GM21390 (cell line): ENCODE data around the gene KIN.
"Not testable (repeated sequence)": the region's sequence is repeated elsewhere in the genome, so short reads cannot be mapped to it uniquely, and the experiment has no call there.

ENCODE experiments used
- ATAC-seq: cut with Tn5 transposase; IDR thresholded peaks from one replicate; pipeline ENCODE4 v1.9.1; 2021; ENCODE audit not compliant: unreplicated experiment

Gene KIN

DNA sequence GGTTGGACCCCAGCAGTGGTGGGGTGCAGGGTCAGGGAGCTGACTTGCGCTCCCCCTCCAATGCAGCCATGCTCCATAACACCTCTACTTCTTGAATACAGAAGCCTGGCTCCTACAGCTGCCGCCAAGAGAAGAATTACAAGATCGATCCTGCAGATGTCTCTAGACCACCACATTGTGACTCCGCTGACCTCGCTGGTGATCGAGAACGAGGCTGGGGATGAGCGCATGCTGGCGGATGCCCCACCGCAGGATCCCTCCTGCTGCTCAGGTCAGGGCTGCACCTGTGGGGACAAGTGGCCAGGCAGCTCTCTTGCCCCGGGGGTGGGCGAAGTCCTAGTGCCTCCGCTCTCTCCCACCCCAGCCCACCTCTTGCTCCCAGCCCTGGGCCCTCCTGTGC, 53.0 kb downstream of the KIN start:
- ATAC-seq: no peak

DNA sequence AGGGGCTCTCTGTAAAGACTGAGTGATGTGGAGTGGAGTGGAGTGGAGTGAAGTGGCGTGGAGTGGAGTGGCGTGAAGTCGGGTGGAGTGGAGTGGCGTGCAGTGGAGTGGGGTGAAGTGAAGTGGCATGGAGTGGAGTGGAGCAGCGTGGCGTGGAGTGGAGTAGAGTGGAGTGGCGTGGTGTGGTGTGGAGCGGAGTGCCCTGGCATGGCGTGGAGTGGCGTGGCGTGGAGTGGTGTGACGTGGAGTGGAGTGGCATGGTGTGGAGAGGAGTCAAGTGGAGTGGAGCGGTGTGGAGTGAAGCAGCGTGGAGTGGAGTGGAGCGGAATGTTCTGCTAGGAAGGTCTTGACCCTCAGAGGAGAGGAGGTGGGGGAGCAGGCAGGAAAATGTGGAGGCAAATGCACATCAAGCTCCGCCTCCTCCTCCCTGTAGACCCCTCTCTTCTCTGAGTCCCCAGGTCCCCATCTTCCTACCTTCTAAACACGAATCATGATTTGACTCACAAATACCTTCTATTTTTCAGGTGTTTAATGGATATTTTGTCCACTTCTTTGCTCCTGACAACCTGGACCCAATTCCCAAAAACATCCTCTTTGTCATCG, 64.8 kb downstream of the KIN start:
- no peak for ATAC-seq

DNA sequence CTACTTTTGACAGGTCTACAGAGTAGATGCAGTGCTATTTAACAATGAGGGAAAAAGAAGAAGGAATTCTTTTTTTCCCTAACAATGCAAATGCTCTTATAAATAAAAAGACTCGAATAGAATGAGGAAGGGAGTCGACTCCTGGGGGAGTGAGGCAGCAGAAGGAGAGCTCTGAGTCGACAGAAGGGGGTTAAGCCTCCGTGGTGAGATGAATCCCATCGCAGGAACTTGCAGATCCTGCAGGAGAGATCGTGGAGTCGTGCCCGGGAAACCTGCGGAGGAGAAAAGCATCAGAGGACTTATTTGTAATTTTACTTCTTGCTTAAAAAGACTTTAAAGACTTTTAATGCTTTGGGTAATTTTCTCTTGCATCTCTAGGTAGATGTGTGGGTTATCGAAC, 67.3 kb downstream of the KIN start:
- ATAC-seq: no peak

DNA sequence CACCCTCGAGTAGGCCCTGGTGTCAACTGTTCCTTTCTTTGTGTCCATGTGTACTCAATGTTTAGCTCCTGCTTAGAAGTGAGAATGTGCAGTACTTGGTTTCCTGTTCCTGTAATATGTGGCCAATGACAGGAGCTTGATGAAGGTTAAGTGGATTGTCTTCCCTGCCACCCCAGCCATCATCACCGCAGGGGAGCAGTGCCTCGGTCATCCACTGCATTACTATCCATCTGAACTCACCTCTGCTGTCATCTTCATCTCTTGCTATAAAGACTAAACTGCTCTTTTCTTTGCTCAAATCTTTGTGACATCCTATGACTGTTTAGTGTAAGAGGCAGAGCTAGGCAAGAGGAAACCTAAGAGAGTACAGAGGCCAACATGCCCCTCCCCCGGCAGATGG, 69.1 kb downstream of the KIN start:
- no peak for ATAC-seq

DNA sequence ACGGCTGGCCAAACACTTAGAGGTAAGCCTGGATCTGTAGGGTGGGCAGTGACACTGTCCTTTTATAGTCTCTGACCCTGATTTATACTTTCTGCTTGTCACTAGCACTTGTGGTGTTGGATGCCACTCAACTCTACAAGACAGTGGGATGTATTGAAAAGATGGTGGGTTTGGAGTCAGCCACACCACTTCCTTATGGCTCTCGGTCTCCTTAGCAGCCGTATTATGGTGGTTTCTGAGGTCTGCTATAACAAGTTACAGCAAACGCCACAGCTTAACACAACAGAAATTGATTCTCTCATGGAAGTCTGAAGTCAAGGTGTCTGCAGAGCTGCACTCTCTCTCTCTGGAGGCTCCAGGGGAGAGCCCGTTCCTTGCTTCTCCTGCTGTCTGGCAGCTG, 70.0 kb downstream of the KIN start:
- ATAC-seq: no peak

DNA sequence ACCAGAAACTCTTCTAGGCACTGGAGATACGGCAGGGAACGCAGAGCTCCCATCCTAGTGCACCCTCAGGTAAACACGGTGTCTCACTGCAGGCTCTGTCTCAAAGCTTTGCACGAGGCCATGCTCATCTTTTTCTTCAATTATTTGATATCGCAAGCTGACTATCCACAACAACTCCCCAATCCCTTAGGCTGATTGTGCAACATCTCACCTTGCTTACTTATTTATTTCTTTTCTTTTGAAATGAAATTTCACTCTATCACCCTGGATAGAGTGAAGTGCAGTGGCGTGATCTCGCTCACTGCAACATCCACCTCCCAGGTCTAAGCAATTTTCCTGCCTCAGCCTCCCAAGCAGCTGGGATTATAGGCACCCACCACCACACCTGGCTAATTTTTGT, 72.3 kb downstream of the KIN start:
- no peak for ATAC-seq

DNA sequence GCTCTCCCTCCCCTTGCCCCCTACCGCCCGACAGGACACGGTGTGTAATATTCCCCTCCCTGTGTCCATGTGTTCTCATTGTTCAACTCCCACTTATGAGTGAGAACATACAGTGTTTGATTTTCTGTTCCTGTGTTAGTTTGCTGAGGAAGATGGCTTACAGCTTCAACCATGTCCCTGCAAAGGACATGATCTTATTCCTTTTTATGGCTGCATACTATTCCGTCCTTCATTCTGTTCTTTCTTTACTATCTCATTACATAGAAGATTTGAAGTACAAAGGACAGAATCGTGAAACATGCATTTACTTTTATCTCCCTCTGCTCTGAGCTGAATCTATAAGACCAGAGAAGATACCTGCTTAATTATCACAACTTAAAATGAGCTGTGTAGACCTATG, 76.7 kb downstream of the KIN start:
- ATAC-seq: not testable (repeated sequence)

DNA sequence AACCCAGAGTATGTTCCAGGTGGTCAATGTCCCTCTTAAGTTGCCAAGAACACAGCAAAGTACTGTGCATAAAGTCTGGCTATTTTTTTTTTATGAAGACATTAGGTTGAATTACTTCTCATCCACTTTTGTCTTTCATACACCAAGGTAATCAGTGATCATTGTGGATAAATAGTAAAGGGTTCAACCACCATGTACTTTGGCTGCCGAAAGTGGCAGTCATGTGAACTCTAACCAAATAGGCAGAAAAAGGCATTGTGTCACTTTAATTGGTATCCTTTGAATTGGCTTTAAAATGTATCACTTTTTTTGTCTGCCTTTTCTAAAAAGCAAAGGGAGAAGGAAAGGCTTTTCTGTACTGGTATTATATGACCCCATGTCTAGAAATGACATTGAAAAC, 77.3 kb downstream of the KIN start:
- ATAC-seq: no peak

DNA sequence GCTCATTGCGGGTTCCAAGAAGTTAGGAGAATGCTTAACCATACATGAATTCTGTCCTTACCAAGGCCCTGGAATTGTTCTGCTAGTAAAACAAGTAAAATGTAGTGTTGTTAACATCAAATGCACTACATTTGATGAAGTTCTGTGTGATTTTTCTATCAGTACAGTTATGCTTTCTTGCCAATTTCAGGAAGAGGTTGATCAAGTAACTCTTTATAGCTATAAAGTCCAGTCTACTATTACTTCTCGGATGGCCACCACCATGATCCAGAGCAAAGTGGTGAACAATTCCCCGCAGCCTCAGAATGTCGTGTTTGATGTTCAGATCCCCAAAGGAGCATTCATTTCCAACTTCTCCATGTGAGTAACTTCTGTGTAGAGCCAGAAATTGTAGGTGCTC, 79.0 kb downstream of the KIN start:
- no peak for ATAC-seq

DNA sequence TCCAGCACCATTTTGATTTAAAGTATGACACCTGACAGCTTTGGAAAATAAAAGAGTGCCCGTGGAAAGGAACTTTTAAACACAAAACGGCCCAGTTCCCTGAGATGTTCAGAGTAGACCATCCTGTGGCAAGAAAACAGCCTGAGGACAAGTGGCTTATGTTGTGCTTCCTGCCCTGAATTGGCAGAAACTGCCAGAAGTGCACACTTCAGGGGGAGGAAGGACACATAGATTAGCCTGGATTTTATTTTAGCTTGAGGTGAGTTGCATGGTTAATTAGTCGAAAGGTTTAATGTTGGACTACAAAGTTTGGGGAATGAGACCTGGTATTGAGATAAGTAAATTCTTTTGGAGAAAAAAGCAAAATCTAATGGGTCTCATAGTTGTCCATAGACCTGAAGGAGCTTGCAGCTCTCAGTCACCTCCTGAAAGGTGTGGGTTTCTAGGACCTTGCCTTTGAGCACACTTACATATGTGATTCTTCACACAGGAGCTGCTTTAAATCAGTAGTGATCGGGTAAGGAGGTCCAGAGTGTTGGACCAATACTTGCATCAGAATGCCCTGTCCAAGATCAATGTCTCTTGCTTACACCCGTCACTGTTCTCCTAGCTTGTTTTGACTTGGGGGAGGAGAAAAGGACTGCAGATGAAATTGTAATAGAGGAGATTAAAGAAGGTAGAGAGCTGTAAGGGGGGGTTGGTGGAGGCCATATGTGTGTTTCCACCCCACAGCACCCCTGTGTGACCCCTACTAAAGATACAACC, 79.8 kb downstream of the KIN start:
- ATAC-seq: no peak

DNA sequence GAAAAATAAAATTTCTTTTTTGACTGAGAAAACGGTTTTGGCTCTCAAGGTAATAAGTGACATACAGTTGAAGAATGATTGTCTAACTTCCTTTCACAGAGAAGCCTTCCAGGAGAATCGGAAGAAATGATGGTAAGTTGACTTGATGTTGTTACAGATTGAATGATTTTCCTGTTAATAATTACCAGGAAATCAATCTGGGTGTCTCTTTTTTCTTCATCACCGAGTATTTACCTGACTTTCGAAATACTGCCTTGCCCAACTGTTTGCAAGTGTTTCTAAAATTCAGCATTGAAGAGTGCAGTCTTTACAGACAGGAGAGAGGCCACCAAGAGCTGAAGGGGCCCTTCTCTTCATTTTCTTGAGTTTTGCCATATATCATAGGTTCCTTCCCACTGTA, 80.7 kb downstream of the KIN start:
- no peak for ATAC-seq

DNA sequence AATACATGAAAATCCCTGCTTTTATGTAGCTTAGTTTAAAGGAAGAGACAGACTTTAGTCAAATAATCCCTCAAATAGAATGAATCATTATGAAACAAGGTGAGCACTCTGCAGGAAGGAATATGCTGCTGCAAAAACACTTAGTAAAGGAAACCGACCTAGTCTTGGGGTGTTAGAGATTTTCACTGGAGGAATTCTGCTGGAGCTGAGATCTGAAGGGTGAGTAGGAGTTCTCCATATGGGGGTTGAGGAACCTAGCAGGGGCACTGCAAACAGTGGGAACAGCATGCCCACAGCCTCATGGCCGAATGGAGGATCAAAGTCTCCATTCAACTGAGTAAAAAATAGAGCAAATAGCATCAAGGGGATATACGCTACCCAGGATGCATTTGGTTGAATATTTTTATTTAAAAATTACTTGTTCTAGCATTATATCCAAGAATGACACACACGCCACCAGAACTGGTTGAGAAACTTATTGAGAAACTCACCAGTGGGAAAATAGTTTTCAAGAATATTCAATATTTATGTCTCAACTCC, 81.2 kb downstream of the KIN start:
- no peak for ATAC-seq

DNA sequence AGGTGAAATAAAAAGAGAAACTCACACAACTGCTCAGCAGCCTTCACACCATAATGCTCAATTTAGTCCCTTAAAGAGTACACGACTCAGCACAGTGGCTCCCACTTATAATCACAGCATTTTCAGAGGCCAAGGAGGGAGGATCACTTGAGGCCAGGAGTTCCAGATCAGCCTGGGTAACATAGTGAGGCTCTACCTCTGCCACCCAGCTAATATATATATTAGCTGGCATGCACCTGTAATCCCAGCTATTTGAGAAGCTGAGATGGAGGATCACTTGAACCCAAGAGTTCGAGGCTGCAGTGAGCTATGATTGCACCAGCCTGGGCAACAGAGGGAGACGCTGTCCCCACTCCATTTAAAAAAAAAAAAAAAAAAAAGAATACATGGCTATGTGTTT, 82.5 kb downstream of the KIN start:
- no peak for ATAC-seq

DNA sequence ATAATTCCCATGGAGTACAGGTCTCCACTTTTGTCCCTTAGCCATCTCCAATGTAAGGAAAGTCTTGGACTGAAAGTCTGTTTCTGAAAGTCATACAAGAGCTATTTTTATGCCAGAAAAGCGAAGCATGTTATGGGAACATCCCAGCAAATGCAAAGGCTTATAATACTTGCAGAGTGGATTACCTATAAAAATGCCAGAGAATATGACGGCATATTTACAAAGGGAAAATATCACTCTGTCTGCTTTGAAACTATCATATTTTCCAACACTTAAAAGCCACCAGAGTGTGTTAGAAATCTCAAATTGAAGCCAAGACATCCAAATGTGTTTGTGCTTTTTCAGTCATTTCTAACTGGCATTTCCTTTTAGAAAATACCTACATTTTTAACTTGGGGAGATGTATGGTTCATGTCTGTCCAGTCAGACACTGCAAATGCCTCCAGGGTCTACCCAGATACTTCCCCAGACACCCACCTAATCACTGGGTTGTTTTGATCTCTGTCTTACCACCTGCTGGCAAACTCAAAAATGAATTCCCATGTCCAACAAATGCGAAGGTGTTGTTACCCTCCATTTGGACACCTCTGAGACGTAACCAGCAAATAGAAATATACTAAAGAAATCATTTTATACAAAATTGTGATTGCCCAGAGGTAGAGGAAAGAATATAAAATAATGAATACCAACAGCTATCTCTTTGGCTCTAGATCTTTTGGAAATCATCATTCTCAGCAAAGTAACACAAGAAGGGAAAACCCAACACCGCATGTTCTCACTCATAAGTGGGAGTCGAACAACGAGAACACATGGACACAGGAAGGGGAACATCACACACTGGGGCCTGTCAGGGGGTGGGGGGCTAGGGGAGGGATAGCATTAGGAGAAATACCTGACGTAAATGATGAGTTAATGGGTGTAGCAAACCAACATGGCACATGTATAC, 83.4 kb downstream of the KIN start:
- no peak for ATAC-seq

DNA sequence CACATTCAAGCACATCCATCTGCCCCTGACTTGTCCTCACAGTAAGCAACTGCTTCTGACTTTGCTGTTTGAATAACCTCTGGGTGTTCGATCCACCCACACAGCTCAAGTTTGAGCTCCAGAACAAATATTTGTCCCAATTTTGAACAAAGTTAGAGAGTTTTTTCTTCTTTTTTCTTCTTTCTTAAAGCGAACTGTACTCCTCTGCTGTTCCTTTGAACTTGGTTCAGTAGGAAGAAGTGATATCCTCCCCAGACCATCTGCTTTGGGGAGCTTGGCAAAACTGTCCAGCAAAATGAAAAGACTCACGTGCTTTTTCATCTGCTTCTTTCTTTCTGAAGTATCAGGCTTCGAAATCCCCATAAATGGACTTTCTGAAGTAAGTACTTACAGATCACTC, 84.7 kb downstream of the KIN start, which contains the start of gene ITIH2:
TSS of gene ITIH2 (plus strand) at position 177 of the 400 bp plus-strand sequence. CDS start at position 296, 119 bp downstream.
- ATAC-seq: no peak

DNA sequence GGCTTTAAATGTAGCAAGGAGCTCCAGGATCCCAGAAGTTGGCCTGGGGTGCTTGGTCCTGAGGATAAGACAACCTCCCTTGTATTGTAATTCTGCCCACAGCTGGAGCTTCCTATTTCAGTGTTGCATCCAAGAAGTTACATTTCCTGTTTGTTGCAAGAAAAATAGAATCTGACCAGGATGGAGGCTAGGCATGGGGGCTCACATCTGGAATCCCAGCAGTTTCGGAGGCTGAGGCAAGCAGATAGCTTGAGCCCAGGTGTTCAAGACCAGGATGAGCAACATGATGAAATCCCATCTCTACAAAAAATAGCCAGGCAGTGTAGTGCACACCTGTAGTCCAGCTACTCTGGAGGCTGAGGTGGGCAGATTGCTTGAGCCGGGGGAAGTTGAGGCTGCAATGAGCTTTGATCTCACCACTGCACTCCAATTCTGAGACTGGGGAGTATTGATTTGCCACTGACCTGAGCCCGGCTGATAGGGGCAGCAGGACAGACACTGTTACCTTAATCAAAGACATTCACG, 85.4 kb downstream of the KIN start:
- ATAC-seq: no peak

DNA sequence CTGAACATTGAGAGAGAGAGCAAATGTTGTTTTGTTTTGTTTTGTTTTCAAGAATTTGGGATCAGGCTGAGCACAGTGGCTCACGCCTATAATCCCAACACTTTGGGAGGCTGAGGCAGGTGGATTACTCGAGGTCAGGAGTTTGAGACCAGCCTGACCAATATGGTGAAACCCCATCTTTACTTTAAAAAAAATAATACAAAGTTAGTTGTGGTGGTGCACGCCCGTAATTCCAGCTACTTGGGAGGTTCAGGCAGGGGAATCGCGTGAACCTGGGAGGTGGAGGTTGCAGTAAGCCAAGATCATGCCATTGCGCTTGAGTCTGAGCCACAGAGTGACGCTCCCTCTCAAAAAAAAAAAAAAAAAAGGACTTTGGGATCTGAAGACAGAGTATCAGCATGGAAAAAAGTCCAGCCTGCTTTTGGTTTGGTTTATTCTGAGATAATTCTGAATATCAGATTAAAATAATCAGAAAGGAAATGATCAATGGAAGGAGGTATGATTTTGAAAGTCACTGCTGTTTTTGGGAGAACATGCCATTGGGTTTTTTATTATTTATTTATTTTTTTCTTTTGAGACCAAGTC, 86.5 kb downstream of the KIN start:
- ATAC-seq: no peak
